ENCODE data around the gene PPP1R12B. TPM values are rescaled to one million over a fixed set of nuclear protein-coding genes. Genes with fewer than 3 reads are reported as not detected.
"Not testable (repeated sequence)": the region's sequence is repeated elsewhere in the genome, so short reads cannot be mapped to it uniquely, and the experiment has no call there.

Gene PPP1R12B
- total and polyA plus RNA-seq, 2 experiments from 2014 or later = 13.2 to 13.8 TPM

GRCh38 chr1:202551683-202552082 is 203.2 kb downstream of the PPP1R12B start:
- Histone ChIP-seq H4K20me1 (replicated peaks; ENCODE audit: insufficient read depth) (no peaks in the 10 kb centered on the region), H3K9me2 (ENCODE audit: insufficient read depth) (no peaks in the 10 kb centered on the region), H3K4me1 (ENCODE audit: insufficient read depth) (no peaks in the 10 kb centered on the region), H3K4me2 (no peak overlapping the region), H3F3A (replicated peaks; ENCODE audit: low read depth) (no peaks in the 10 kb centered on the region), H3K36me3 (ENCODE audit: insufficient read depth) (no peaks in the 10 kb centered on the region), H3K79me2 (replicated peaks; ENCODE audit: insufficient read depth) (no peaks in the 10 kb centered on the region), H2AFZ (no peak overlapping the region), H3K27me3 (ENCODE audit: insufficient read depth) (no peaks in the 10 kb centered on the region), H3K4me3 (no peak overlapping the region), H3K27ac (ENCODE audit: low read depth) (no peak overlapping the region)
- no peak for ATAC-seq
- no peak for DNase-seq (ENCODE audit: low spot score)
- H3K36me3 Mint-ChIP-seq (ENCODE audit: low read depth) = no peaks in the 10 kb centered on the region
- no peaks in the 10 kb centered on the region for H3K9me3 Mint-ChIP-seq
- H3K4me1 Mint-ChIP-seq = peaks cover 10% of the 10 kb centered on the region; the same call in 2 of the 3 replicates
- H3K4me3 Mint-ChIP-seq = no peak overlapping the region
- H3K27me3 Mint-ChIP-seq (ENCODE audit: insufficient read depth, low read depth, poor library complexity) = peaks cover 2% of the 10 kb centered on the region
- no peak overlapping the region for H3K27ac Mint-ChIP-seq
- TF ChIP-seq EZH2phosphoT487 (IDR thresholded peaks at IDR 0.05; ENCODE audit: unreplicated experiment) = no peak
- TF ChIP-seq, protein P1, sequence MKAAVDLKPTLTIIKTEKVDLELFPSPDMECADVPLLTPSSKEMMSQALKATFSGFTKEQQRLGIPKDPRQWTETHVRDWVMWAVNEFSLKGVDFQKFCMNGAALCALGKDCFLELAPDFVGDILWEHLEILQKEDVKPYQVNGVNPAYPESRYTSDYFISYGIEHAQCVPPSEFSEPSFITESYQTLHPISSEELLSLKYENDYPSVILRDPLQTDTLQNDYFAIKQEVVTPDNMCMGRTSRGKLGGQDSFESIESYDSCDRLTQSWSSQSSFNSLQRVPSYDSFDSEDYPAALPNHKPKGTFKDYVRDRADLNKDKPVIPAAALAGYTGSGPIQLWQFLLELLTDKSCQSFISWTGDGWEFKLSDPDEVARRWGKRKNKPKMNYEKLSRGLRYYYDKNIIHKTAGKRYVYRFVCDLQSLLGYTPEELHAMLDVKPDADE (IDR thresholded peaks at IDR 0.05) = no peak
- no peak for TF ChIP-seq EZH2 (IDR thresholded peaks at IDR 0.05; ENCODE audit: low read depth, unreplicated experiment)
- TF ChIP-seq JUNB (IDR thresholded peaks at IDR 0.05; ENCODE audit: unreplicated experiment) = no peak
- no peak for TF ChIP-seq CREB1 (CRISPR knock-in tag; IDR thresholded peaks at IDR 0.05; ENCODE audit: low read depth)
- TF ChIP-seq REST (IDR thresholded peaks at IDR 0.05; ENCODE audit: unreplicated experiment) = no peak
- no peak for TF ChIP-seq CTCF (conservative IDR thresholded peaks at IDR 0.05; ENCODE audit: low read depth in 2 of 2)
- TF ChIP-seq POLR2AphosphoS5 (IDR thresholded peaks at IDR 0.05; ENCODE audit: low read depth) = no peak
- no peak for TF ChIP-seq NANOG (IDR thresholded peaks at IDR 0.05; ENCODE audit: borderline replicate concordance)
- TF ChIP-seq ZNF114 (CRISPR knock-in tag; IDR thresholded peaks at IDR 0.05) = no peak

DNA sequence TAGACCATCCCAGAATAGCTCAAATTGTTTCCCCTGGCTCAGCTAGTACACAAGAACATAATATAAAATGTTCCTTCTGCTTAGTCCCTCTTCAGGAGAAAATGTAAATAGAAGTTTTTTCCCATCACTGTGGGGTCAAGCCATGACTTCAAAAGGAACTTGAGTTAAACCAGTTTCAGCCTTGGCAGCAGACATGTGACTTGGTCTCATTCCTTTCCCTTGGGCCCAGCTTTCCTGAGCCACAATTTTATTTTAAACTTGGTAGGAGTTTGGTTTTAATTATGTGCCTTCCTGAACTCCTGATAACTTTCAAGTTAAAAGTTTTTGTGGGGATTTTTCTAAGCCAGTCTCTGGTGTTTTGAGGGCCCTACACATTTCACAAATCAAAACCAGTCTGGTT is 204.1 kb downstream of the PPP1R12B start:
- H3K9me2 ChIP-seq (ENCODE audit: insufficient read depth); H3K27ac Mint-ChIP-seq; H3K4me3 ChIP-seq; DNase-seq (ENCODE audit: low spot score); ATAC-seq; H3K36me3 ChIP-seq (ENCODE audit: insufficient read depth); H3K4me1 ChIP-seq (ENCODE audit: insufficient read depth); H2AFZ ChIP-seq; H3K27me3 ChIP-seq (ENCODE audit: insufficient read depth); H3K9me3 Mint-ChIP-seq; H3K79me2 ChIP-seq (replicated peaks; ENCODE audit: insufficient read depth); H3F3A ChIP-seq (replicated peaks; ENCODE audit: low read depth); H3K27me3 Mint-ChIP-seq (ENCODE audit: insufficient read depth, low read depth, poor library complexity); H3K4me3 Mint-ChIP-seq; H3K36me3 Mint-ChIP-seq (ENCODE audit: low read depth); H3K4me2 ChIP-seq; H3K27ac ChIP-seq (ENCODE audit: low read depth); H4K20me1 ChIP-seq (replicated peaks; ENCODE audit: insufficient read depth): not testable (repeated sequence)
- H3K4me1 Mint-ChIP-seq = peaks cover 10% of the 10 kb centered on the region; the same call in 2 of the 3 replicates

GRCh38 chr1:202553078-202553477 is 204.6 kb downstream of the PPP1R12B start:
- not testable (repeated sequence) for H3K27ac Mint-ChIP-seq; H2AFZ ChIP-seq; ATAC-seq; H3K4me2 ChIP-seq; H3K79me2 ChIP-seq (replicated peaks; ENCODE audit: insufficient read depth); H3K27ac ChIP-seq (ENCODE audit: low read depth); H3K4me1 ChIP-seq (ENCODE audit: insufficient read depth); H3K9me3 Mint-ChIP-seq; H3K36me3 Mint-ChIP-seq (ENCODE audit: low read depth); H3K27me3 ChIP-seq (ENCODE audit: insufficient read depth); H3K9me2 ChIP-seq (ENCODE audit: insufficient read depth); DNase-seq (ENCODE audit: low spot score); H3K36me3 ChIP-seq (ENCODE audit: insufficient read depth); H3K27me3 Mint-ChIP-seq (ENCODE audit: insufficient read depth, low read depth, poor library complexity); H3F3A ChIP-seq (replicated peaks; ENCODE audit: low read depth); H3K4me3 Mint-ChIP-seq; H4K20me1 ChIP-seq (replicated peaks; ENCODE audit: insufficient read depth); H3K4me3 ChIP-seq
- H3K4me1 Mint-ChIP-seq = peaks cover 10% of the 10 kb centered on the region; the same call in 2 of the 3 replicates
